Activated naive CD4-positive, alpha-beta T cell treated with anti-CD3 and anti-CD28 coated beads, Interleukin-2, amount 50 U/mL, for 72 hours (primary cell): ENCODE results near the gene SLC43A2. TPM values are rescaled to one million over a fixed set of nuclear protein-coding genes. Genes with fewer than 3 reads are reported as not detected.

Source experiments
- ATAC-seq, 2 donors: fragments of 150-1000 bp; cut with Tn5 transposase; 2 replicates each; pipeline ENCODE4 v1.10.0; 2021; ENCODE audit warnings: mild to moderate bottlenecking in 2 of 2, moderate library complexity in 2 of 2
- DNase-seq, 2 donors: peaks; one replicate each; pipeline ENCODE4 v3.0.0; 2021 to 2022; ENCODE audit warnings: low spot score in 2 of 2
- H3K27ac Mint-ChIP-seq, 2 donors: one replicate each; pipeline ENCODE4 v1.8.0; 2022; ENCODE audit warnings: mild to moderate bottlenecking in 2 of 2, mixed read lengths in 2 of 2
- H3K36me3 Mint-ChIP-seq, 2 donors: one replicate each; pipeline ENCODE4 v1.8.0; 2022; ENCODE audit warnings: mixed read lengths in 2 of 2
- H3K9me3 Mint-ChIP-seq, 2 donors: one replicate each; pipeline ENCODE4 v1.8.0; 2022; ENCODE audit warnings: mixed read lengths in 2 of 2
- total RNA-seq, 2 donors: library from RNA; stranded (reverse); gene quantifications; one replicate each; pipeline ENCODE4 v1.2.3, GENCODE V29; 2022

The SLC43A2 gene
- total RNA-seq, 2 donors from 2014 or later: 0.57 to 0.62 TPM

DNA sequence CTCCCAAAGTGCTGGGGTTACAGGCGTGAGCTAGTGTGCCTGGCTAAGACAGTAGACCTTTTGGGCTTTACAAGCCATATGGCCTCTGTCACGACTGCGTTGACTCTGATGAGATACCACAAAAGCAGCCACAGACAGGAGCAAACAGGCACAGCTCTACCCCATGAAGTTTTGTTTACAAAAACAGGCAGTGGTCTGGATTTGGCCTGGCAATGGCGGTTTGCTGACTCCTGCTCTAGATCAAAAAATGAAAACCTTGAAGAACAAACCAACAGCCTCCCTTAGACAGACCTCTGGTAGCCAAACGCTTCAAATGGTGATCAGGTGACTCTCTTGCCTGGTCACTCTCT, 20.7 kb downstream of the SLC43A2 start:
- DNase-seq: no peak
- peak overlapping the region in 1 of 2 donors; percentile 75 for H3K27ac Mint-ChIP-seq

DNA sequence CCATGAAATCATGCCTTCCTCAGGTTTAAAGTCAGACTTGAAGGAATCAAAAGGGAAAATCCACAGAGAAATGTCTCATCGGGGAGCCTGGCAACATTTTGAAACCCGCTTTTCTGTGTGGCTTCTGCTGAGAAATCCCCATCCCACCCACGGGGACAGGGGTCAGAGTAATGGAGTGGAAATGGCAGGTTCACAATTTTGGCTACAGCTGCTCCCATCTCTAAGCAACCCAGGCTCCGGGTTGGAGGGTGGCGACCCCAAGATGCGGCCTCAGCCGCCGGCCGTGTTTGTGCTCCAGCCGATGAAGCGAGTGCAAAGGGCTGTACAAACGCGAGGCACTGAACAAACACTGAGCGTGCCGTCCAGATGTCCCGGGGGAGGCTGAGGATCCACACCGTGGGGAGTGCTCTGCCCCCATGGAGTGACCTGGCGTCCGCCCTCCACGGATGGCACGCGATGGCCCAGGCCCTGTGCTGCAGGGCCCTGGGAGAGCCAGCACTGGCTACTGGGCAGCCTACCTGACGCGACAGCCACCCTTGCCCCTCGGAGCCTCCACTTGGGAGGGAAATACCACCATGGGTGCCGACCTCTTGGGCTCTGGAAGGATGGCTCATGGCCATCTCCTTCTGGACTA, 22.2 kb downstream of the SLC43A2 start:
- H3K9me3 Mint-ChIP-seq: no peaks in the 10 kb centered on the region
- H3K36me3 Mint-ChIP-seq: peaks cover 0 to 4% of the 10 kb centered on the region in 2 donors
- DNase-seq (no peak), ATAC-seq (peak in 1 of 2 donors; percentile 19)
- no peak overlapping the region for H3K27ac Mint-ChIP-seq

More for the DNA sequence above, 20.7 kb downstream of the SLC43A2 start:
- Mint-ChIP-seq H3K9me3 (no peaks in the 10 kb centered on the region), H3K36me3 (no peaks in the 10 kb centered on the region)
- ATAC-seq: peak; percentile 19 to 36

DNA sequence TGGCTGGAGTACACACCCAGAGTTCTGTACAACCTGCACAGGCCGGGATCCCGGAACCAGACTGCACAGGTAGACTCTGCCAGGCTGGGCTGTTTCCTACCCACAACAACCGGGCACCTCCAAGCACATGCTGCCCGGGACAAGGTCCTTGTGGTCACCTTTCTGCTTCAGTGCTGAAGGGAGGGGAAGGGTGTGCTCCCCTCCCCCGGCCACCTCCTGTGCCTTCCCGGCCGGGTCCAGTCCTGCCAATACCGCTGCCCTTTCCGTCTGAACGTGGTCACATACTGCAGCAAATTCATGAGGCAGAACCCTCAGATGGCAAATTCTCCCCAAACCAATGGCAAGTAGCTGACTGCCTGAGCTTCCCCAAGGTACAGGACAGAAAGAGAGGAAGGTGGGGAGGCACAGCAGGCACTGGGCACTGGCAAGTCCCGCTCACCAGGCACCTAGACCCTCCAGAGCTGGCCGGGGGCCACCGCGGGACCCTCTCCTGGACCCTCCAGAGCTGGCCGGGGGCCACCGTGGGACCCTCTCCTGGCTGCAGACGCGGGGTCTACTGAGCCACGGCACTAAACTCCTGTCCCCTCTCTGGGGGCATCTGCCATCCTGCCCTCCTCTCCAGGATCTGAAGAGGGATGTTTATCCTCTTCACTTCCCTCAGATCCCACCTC, 22.8 kb downstream of the SLC43A2 start:
- H3K27ac Mint-ChIP-seq: no peak overlapping the region
- DNase-seq (no peak), ATAC-seq (no peak)
- no peaks in the 10 kb centered on the region for H3K9me3 Mint-ChIP-seq
- H3K36me3 Mint-ChIP-seq: peaks cover 0 to 4% of the 10 kb centered on the region in 2 donors

DNA sequence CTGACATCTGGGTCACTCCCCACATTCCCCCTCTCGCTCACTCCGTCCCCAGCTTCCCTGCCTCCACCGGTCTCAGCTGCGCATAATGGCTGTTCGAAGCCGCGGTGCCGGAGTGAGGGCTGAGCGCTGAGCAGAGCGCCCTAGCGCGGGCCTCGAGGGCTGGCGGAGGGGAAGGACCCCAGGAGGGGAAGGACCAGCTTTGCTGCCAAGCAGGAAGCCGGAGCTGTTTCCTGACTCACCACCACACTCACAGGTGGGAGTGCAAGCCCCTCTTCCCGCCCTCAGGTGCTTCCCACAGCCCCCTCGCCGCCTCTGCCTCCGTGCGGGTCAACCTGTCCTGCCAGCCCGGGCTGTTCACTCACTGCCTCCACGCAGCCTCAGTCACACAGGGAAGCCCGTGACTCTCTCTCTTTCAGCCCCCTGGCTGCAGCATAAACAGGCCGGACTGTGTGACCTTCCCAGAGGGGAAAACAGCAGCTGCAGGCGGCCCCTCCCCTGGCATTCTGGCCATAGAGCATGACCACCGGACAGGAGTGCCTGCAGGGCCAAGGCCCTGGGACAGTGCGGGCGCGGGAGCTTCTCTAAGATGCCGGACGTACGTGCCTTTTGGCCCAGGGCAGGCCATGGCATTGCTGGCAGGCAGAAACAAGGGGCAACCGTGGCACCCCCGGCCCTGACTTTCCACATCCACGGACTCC, 23.7 kb downstream of the SLC43A2 start:
- Mint-ChIP-seq H3K9me3 (no peaks in the 10 kb centered on the region), H3K36me3 (peaks cover 0 to 4% of the 10 kb centered on the region in 2 donors), H3K27ac (no peak overlapping the region)
- DNase-seq: no peak
- ATAC-seq: no peak

DNA sequence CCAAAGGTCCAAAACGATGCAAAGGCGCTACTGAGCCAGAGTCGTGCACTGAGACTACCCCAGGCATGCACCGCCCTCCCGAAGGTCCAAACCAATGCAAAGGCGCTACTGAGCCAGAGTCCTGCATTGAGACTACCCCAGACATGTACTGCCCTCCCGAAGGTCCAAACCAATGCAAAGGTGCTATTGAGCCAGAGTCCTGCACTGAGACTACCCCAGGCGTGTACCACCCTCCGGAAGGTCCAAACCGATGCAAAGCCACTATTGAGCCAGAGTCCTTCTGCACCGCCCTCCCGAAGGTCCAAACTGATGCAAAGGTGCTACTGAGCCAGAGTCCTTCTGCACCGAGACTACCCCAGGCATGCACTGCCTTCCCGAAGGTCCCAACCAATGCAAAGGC, 27.1 kb downstream of the SLC43A2 start:
- DNase-seq (no peak), ATAC-seq (no peak)
- Mint-ChIP-seq H3K36me3 (peaks cover 0 to 4% of the 10 kb centered on the region in 2 donors), H3K27ac (no peak overlapping the region), H3K9me3 (no peaks in the 10 kb centered on the region)

DNA sequence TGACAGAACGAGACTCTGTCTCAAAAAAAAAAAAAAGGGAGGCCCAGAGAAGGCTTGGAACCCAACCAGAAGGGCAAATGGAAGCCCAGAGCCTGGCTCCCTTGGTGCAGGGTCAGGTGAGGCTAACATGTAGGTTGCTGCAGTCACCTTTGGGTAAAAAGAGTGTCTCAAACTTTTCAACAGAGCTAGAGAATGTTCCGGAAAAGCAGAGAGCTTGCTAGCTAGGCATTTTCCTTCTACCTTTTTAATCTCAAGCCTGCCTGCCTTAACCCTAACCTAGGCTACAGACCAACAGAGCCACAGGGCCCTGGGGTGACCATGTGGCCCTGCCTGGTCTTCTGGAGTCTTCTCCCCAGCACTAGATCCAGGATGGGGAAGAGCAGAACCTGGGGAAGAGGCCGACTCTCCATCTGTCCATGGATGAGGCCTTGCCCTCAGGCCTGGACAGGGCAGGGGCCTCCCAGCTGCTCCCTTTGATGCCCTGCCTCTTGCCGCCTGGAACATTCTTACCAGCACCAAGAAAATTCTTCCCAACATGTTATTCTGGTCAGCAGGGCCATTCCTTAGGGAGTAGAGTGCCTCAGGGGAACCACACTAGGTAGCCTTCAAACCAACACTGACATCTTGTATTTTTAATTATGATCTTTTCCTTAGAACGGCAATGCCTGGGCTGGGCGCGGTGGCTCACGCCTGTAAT, 30.1 kb downstream of the SLC43A2 start:
- ATAC-seq: no peak
- Mint-ChIP-seq H3K9me3 (no peaks in the 10 kb centered on the region), H3K27ac (no peak overlapping the region), H3K36me3 (peaks cover 0 to 4% of the 10 kb centered on the region in 2 donors)
- no peak for DNase-seq

DNA sequence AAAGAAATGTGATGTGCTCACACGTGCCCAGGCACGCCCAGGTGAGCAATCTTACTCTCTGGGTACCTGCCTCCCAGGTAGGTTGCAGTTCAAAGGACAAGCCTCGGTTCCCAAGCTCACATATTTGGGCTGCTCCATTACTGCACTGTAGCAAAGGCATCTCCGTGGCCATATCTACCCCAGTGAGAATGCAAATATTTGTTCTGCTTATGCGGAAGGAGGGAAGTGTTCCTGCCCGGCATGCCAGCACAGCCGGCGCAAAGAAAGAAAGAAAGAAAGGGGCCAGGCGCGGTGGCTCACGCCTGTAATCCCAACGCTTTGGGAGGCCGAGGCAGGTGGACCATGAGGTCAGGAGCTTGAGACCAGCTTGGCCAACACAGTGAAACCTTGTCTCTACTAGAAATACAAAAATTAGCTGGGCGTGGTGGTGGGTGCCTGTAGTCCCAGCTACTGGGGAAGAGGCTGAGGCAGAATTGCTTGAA, 30.7 kb downstream of the SLC43A2 start:
- DNase-seq: no peak
- ATAC-seq: no peak
- H3K27ac Mint-ChIP-seq: no peak overlapping the region
- no peaks in the 10 kb centered on the region for H3K9me3 Mint-ChIP-seq
- H3K36me3 Mint-ChIP-seq: peaks cover 0 to 4% of the 10 kb centered on the region in 2 donors

DNA sequence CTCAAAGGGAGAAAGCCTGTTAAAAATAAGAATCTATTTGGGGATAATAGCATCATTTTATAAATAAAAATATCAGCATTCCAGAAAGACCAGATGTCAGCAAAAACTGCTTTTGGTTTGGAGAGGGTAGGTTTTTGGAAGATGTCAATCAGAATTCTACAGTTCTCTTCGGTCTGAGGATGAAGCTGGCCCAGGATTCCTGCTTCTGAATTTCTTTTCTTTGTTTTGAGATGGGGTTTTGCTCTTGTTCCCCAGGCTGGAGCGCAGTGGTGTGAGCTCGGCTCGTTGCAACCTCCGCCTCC, 35.1 kb downstream of the SLC43A2 start:
- ATAC-seq (no peak), DNase-seq (no peak)
- no peaks in the 10 kb centered on the region for H3K9me3 Mint-ChIP-seq
- H3K36me3 Mint-ChIP-seq: no peaks in the 10 kb centered on the region
- H3K27ac Mint-ChIP-seq: no peak overlapping the region

DNA sequence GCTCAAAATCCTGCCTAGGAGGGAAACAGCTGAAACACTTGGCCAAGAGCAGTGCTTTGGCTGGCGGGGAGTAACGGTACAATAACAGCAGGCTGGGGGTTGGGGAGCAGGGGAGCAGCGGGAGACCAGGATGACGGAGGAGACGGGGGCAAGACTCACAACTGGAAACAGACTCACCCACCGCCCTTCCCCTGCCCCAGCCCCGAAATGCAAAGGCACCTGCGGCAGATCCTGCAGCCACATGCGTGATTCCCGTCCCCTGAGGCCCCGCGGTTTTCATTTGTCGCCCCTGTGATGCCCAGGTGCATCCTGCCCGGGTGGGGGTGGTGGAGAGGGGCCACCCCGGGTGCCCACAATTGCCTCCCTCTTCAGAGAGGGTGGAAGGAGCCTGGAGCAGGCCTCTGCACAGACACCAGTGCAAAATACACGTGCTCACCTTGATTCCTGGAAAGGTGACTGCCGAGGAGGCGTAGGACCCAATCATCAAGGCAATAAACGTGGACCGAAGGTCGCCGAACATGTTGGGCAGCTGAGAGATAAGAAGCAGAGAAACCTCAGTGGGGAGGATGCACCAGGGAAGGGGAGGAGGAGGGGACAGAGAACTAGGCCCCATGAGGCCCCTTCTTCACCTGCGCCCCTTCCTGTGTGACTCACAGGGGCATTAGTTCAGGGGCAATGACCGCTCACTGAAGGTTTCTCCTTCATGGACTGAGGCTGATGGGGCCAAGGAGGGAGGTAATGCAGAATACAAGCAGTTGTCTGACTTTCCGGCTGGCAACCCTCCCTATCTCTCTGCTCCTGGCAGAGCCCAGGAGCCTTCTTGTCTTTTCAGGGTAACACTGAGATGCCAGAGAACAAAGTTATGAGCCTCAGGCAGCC, 35.6 kb downstream of the SLC43A2 start:
- Mint-ChIP-seq H3K27ac (peak overlapping the region in 1 of 2 donors; percentile 57), H3K9me3 (no peaks in the 10 kb centered on the region), H3K36me3 (no peaks in the 10 kb centered on the region)
- DNase-seq (no peak), ATAC-seq (no peak)

DNA sequence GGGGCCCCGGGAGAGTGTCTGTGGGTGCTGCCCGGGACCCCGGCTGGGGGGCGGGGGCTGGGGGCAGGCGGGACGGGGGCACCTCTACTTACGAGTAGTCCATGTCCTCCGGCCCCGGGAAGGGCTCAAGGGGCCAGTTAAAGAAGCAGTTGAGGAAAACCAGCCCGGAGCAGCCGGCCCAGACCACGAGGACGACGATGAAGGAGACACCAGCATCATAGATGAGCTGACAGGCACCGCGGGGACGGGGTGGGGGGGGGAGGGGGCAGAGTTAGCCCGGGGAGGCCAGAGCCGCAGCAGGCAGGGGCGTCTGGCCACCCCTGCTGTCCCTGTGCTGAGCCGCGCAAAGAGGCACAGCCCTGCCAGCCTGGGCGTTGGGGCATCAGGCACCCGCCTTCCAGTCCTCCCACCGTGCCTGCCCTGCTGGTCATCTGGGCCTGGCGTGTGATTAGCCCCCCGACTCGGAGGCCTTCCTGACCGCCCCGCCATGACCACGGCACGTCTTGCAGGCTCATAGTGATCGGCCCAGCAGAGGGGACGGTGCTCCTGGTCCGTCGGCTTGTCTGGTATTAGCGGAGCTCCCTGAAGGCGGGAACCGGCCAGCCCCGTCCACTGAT, 37.1 kb downstream of the SLC43A2 start:
- no peak for ATAC-seq
- Mint-ChIP-seq H3K27ac (no peak overlapping the region), H3K9me3 (no peaks in the 10 kb centered on the region), H3K36me3 (no peaks in the 10 kb centered on the region)
- no peak for DNase-seq

DNA sequence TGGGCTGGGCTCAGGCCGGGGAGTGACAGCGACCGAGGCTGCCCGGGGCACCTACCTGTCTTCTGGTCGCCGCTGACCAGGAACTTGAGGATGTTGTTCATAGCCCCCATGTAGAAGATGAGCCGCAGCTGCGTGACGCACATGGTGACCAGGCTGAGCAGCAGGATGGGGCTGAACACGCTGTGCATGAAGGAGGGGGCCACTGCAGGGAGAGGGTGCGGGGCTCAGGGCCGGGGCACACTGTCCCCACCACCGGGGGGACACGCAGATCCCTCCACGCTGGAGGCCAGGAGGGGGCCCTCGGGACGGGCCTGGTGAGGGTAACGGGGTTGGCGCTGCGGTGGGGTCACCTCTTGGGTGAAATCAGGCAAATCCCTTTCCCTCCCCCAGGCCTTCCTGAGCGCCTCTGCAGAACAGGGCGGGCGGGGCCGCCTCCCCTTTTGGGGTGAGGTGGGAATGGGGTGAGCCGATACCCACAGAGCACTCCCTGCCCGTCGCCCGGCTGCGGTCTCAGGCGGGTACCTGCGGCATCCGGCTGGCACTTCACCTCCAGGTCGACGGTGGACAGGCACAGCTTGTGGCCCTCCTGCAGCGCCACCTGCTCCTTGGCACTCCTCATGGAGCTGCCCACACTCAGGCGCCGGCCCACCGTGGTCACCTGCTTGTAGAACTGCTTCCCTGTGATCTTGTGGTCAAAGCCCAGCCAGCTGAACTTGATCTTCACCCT, 37.7 kb downstream of the SLC43A2 start:
- DNase-seq (no peak), ATAC-seq (no peak)
- Mint-ChIP-seq H3K9me3 (no peaks in the 10 kb centered on the region), H3K36me3 (no peaks in the 10 kb centered on the region), H3K27ac (no peak overlapping the region)

DNA sequence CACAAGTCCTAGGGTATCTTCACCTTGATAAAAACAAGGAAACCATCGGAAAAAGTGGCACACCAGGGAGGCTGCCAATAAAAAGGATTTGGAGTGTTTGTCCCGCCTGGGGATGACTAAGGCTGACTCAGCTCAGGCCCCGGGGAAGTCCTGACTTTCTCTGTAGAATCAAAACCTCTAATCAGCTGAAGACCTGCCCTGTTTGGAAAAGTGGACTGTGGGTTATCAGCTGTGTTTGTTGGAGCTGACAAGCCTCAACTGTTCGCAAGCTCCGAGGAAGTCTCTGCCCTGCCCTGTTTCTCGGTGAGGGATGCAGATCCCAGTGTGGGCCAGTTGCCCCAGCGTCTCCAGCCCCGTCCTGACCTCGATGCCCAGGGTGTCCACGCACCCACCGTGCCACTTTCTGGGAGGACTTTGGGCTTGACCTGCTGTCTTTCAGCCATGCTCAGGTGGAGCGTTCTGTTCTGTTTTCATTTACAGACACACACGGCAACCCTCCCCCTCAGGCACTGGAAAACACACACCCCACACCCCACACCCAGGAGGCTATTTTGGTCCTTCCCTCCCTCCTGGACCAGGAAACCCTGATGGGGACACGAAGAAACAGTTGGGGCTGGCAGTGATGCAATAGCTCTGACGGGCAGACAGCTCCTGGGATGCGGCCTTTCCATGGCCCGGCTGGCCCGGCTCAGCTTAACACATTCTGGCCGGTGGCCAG, 38.4 kb downstream of the SLC43A2 start:
- no peak overlapping the region for H3K27ac Mint-ChIP-seq
- ATAC-seq: peak; percentile 41 to 63
- H3K36me3 Mint-ChIP-seq: no peaks in the 10 kb centered on the region
- H3K9me3 Mint-ChIP-seq: no peaks in the 10 kb centered on the region
- no peak for DNase-seq

DNA sequence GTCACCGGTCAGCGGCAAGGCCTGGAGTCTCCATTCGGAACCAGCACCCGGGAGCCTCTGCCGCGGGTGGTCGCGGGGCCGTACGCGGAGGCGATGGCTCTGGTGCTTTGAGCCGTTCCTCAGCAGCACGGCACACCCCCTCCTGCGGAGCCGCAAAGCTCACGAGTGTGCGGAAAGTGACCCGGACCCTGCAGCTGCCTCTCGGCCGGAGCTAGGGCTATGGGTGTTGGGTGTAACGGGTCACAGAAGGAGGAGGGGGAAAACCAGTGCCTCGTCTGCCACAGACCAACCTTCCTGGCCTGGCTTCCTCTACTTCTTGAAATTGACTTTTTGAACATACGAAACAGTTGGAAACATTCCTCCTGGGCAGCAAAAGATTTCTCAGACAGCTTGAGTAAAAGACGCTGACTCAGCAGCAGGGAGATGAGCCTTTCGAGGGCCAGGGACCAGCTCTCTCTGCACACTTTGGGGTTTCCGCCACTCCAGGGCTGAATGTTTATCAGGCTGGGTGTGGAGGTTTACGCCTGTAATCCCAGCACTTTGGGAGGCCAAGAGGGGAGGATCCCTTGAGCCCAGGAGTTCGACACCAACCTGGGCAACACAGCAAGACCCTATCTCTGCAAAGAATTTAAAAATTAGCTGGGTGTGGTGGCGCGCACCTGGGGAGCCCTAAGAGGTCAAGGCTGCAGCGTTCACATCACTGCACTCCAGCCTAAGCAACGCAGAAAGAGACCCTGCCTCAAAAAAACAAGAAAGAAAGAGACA, 39.6 kb downstream of the SLC43A2 start:
- DNase-seq (no peak), ATAC-seq (no peak)
- Mint-ChIP-seq H3K27ac (no peak overlapping the region), H3K36me3 (no peaks in the 10 kb centered on the region), H3K9me3 (no peaks in the 10 kb centered on the region)

DNA sequence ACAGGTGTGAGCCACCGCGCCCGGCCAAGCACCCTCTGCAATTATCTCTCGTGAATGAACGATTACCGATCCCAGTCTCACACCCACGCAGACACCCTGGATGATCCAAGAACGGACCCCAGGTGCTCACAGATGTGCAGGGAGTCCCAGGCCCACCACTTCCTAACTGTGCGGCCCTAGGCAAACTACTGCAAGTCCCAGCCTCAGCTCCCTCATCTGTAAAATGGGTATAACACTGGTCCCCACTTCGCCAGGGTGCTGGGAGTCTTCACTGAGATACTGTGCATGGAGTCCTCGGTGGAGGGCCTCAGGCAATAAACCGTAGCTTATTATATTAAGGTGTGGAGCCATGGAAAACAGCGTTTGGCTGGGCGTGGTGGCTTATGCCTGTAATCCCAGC, 44.5 kb downstream of the SLC43A2 start:
- Mint-ChIP-seq H3K9me3 (no peaks in the 10 kb centered on the region), H3K36me3 (no peaks in the 10 kb centered on the region), H3K27ac (no peak overlapping the region)
- DNase-seq (no peak), ATAC-seq (no peak)
